H9 (cell line): ENCODE results near the gene RAD18. TPM values are rescaled to one million over a fixed set of nuclear protein-coding genes. Genes with fewer than 3 reads are reported as not detected.

Source experiments
- DNase-seq: peaks from one replicate; pipeline ENCODE4 v3.0.0-alpha.2; 2017
- H2AFZ ChIP-seq: one replicate; pipeline ENCODE4 v1.6.1; 2013; ENCODE audit warnings: mild to moderate bottlenecking, low read length, control low read depth, moderate library complexity
- H2AK5ac ChIP-seq: 2 replicates; pipeline ENCODE4 v1.6.1; 2013; ENCODE audit warnings: low read length, control low read depth, mixed read lengths; ENCODE audit not compliant: insufficient read length
- H2BK120ac ChIP-seq: one replicate; pipeline ENCODE4 v1.6.1; 2013; ENCODE audit warnings: low read depth, mild to moderate bottlenecking, low read length, control low read depth, inconsistent platforms; ENCODE audit not compliant: poor library complexity, severe bottlenecking
- H2BK12ac ChIP-seq: 2 replicates; pipeline ENCODE4 v1.6.1; 2013; ENCODE audit warnings: low read length, control low read depth, mixed read lengths, low read depth; ENCODE audit not compliant: insufficient read length
- H2BK15ac ChIP-seq: 2 replicates; pipeline ENCODE4 v1.6.1; 2013; ENCODE audit warnings: low read depth, low read length, control low read depth
- H2BK20ac ChIP-seq: one replicate; pipeline ENCODE4 v1.6.1; 2013; ENCODE audit warnings: low read depth, mild to moderate bottlenecking, low read length, control low read depth, inconsistent platforms; ENCODE audit not compliant: poor library complexity, severe bottlenecking
- H2BK5ac ChIP-seq: 2 replicates; pipeline ENCODE4 v1.6.1; 2013; ENCODE audit warnings: low read length, control low read depth, mixed read lengths; ENCODE audit not compliant: insufficient read length
- H3K14ac ChIP-seq: 2 replicates; pipeline ENCODE4 v1.6.1; 2013; ENCODE audit warnings: low read length, control low read depth; ENCODE audit not compliant: insufficient read depth
- H3K18ac ChIP-seq: 2 replicates; pipeline ENCODE4 v1.6.1; 2013; ENCODE audit warnings: low read depth, mild to moderate bottlenecking, mixed read lengths, low read length, control low read depth; ENCODE audit not compliant: insufficient read length
- H3K23ac ChIP-seq: 2 replicates; pipeline ENCODE4 v1.6.1; 2013; ENCODE audit warnings: low read length, control low read depth, mixed read lengths, low read depth; ENCODE audit not compliant: insufficient read length
- H3K23me2 ChIP-seq: 2 replicates; pipeline ENCODE4 v1.6.1; 2013; ENCODE audit warnings: low read depth, mild to moderate bottlenecking, mixed read lengths, low read length, control low read depth; ENCODE audit not compliant: insufficient read length, poor library complexity, severe bottlenecking
- H3K27ac ChIP-seq: 2 replicates; pipeline ENCODE4 v1.5.1; 2013; ENCODE audit warnings: low read length, control low read depth, mixed read lengths, low read depth; ENCODE audit not compliant: insufficient read length
- H3K27me3 ChIP-seq: 2 replicates; pipeline ENCODE4 v1.6.1; 2013; ENCODE audit warnings: low read length, control low read depth, inconsistent platforms; ENCODE audit not compliant: insufficient read depth
- H3K4ac ChIP-seq: 2 replicates; pipeline ENCODE4 v1.6.1; 2013; ENCODE audit warnings: low read depth, mild to moderate bottlenecking, control low read depth, inconsistent platforms, low read length, moderate library complexity
- H3K4me1 ChIP-seq: 2 replicates; pipeline ENCODE4 v1.6.1; 2013; ENCODE audit warnings: low read length, control low read depth, inconsistent platforms; ENCODE audit not compliant: insufficient read depth
- H3K4me2 ChIP-seq: 2 replicates; pipeline ENCODE4 v1.6.1; 2013; ENCODE audit warnings: low read length, control low read depth, mixed read lengths; ENCODE audit not compliant: insufficient read length, insufficient read depth
- H3K56ac ChIP-seq: 2 replicates; pipeline ENCODE4 v1.6.1; 2013; ENCODE audit warnings: low read depth, mild to moderate bottlenecking, mixed read lengths, low read length, control low read depth; ENCODE audit not compliant: insufficient read length
- H3K79me1 ChIP-seq: 2 replicates; pipeline ENCODE4 v1.6.1; 2013; ENCODE audit warnings: low read depth, mild to moderate bottlenecking, moderate library complexity, low read length, control low read depth, inconsistent platforms; ENCODE audit not compliant: insufficient read depth, poor library complexity, severe bottlenecking
- H3K79me2 ChIP-seq: 2 replicates; pipeline ENCODE4 v1.6.1; 2013; ENCODE audit warnings: low read length, control low read depth, inconsistent platforms; ENCODE audit not compliant: insufficient read depth
- H3K9ac ChIP-seq: 2 replicates; pipeline ENCODE4 v1.6.1; 2013; ENCODE audit warnings: low read length, control low read depth, mixed read lengths; ENCODE audit not compliant: insufficient read length; ENCODE audit errors: extremely low read depth
- H3K9me3 ChIP-seq: one replicate; pipeline ENCODE4 v1.6.1; 2013; ENCODE audit warnings: low read depth, low read length, inconsistent platforms; ENCODE audit not compliant: control insufficient read depth
- H3T11ph ChIP-seq: one replicate; pipeline ENCODE4 v1.6.1; 2013; ENCODE audit warnings: mild to moderate bottlenecking, low read length, control low read depth, inconsistent platforms
- H4K20me1 ChIP-seq: one replicate; pipeline ENCODE4 v1.6.1; 2013; ENCODE audit not compliant: control insufficient read depth, insufficient read length, insufficient read depth
- H4K5ac ChIP-seq: 2 replicates; pipeline ENCODE4 v1.6.1; 2013; ENCODE audit warnings: low read depth, mild to moderate bottlenecking, mixed read lengths, low read length, control low read depth; ENCODE audit not compliant: insufficient read length
- H4K8ac ChIP-seq: replicated peaks from 2 replicates; pipeline ENCODE4 v1.6.1; 2013; ENCODE audit warnings: low read length, control low read depth, mixed read lengths, low read depth; ENCODE audit not compliant: insufficient read length
- H4K91ac ChIP-seq: 2 replicates; pipeline ENCODE4 v1.6.1; 2013; ENCODE audit warnings: low read depth, mild to moderate bottlenecking, moderate library complexity, mixed read lengths, low read length, control low read depth; ENCODE audit not compliant: insufficient read length
- H3K27ac Mint-ChIP-seq, 3 experiments: 2 replicates in 2 of 3; 3 replicates in 1 of 3; pipeline ENCODE4 v1.8.0; 2020 to 2021; ENCODE audit warnings: mixed read lengths in 3 of 3, mild to moderate bottlenecking in 1 of 3, moderate library complexity in 1 of 3
- H3K27me3 Mint-ChIP-seq: 2 replicates; pipeline ENCODE4 v1.8.0; 2021; ENCODE audit warnings: low read depth, mild to moderate bottlenecking, moderate library complexity, mixed read lengths
- H3K36me3 Mint-ChIP-seq, 3 experiments: 2 replicates in 2 of 3; 3 replicates in 1 of 3; pipeline ENCODE4 v1.8.0; 2020 to 2021; ENCODE audit warnings: low read depth in 3 of 3, mixed read lengths in 3 of 3; ENCODE audit not compliant: insufficient read depth in 1 of 3
- H3K4me1 Mint-ChIP-seq, 2 experiments: 2 replicates each; pipeline ENCODE4 v1.8.0; 2020; ENCODE audit warnings: mixed read lengths in 2 of 2
- H3K4me3 Mint-ChIP-seq, 2 experiments: 2 replicates in 1 of 2; 3 replicates in 1 of 2; pipeline ENCODE4 v1.8.0; 2020 to 2021; ENCODE audit warnings: mild to moderate bottlenecking in 2 of 2, mixed read lengths in 2 of 2, moderate library complexity in 1 of 2
- H3K9me3 Mint-ChIP-seq, 2 experiments: 2 replicates in 1 of 2; 3 replicates in 1 of 2; pipeline ENCODE4 v1.8.0; 2020; ENCODE audit warnings: mild to moderate bottlenecking in 2 of 2, mixed read lengths in 2 of 2, moderate library complexity in 1 of 2
- WGBS: extraction: QIAGEN DNeasy Blood & Tissue Kit; methylation state at CpG from one replicate; pipeline ENCODE4 v1.1.7; 2013; ENCODE audit warnings: missing lambda C conversion rate, low lambda C conversion rate, mixed read lengths; ENCODE audit not compliant: insufficient read length; ENCODE audit errors: extremely low coverage; 5-methylcytosine and 5-hydroxymethylcytosine counted together
- total RNA-seq: library from RNA; stranded (reverse); gene quantifications from 2 replicates; pipeline ENCODE4 v1.2.1, GENCODE V29; 2021
- TF ChIP-seq, protein P1 (sequence below): fragments of 200-600 bp; sonication (generic); conservative IDR thresholded peaks from 3 replicates; pipeline ENCODE4 v1.8.0; 2021; ENCODE audit warnings: antibody characterized with exemption, mild to moderate bottlenecking

RAD18 gene
- total RNA-seq, 1 experiment from 2014 or later, result 27.8 TPM

DNA sequence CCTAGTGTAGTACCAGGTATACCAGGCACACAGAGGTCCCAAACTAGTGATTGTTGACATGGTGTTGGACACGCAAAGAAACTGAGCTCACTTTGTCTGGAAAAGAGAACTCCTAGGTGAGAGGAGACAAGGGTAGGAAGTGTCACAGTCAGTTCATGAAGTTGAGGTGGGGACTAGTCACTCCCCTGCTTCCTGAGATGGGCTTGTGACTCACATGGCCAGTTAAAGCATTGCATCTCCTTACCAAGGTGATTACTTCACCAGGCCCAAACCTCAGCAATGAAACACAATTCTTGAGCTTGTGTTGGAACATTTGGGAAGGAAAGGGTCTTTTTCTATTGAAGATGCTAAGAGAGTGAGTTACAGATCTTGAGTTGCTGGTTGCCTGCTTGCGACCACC is 49.2 kb upstream of the RAD18 start:
- no peaks in the 10 kb centered on the region for H3K9me3 ChIP-seq
- no peak overlapping the region for H4K8ac ChIP-seq
- H3K4ac ChIP-seq, result no peak overlapping the region
- WGBS, result no CpG with 5 or more reads among the region's 2 CpGs
- no peak overlapping the region for H2BK12ac ChIP-seq
- H2BK15ac ChIP-seq, result no peak overlapping the region
- H4K20me1 ChIP-seq, result no peaks in the 10 kb centered on the region
- H3K9me3 Mint-ChIP-seq, result peaks cover 3% of the 10 kb centered on the region in 2 experiments; a peak in 3 of 5 replicates
- no peak overlapping the region for H3K23ac ChIP-seq
- no peaks in the 10 kb centered on the region; the same call in 1 of the 2 replicates for H3K4me1 ChIP-seq
- H3K4me1 Mint-ChIP-seq, result peaks cover 9 to 13% of the 10 kb centered on the region in 2 experiments
- H2AK5ac ChIP-seq, result no peak overlapping the region
- no peak overlapping the region for H3K27ac ChIP-seq
- no peaks in the 10 kb centered on the region for H3K79me1 ChIP-seq
- TF ChIP-seq, protein P1, sequence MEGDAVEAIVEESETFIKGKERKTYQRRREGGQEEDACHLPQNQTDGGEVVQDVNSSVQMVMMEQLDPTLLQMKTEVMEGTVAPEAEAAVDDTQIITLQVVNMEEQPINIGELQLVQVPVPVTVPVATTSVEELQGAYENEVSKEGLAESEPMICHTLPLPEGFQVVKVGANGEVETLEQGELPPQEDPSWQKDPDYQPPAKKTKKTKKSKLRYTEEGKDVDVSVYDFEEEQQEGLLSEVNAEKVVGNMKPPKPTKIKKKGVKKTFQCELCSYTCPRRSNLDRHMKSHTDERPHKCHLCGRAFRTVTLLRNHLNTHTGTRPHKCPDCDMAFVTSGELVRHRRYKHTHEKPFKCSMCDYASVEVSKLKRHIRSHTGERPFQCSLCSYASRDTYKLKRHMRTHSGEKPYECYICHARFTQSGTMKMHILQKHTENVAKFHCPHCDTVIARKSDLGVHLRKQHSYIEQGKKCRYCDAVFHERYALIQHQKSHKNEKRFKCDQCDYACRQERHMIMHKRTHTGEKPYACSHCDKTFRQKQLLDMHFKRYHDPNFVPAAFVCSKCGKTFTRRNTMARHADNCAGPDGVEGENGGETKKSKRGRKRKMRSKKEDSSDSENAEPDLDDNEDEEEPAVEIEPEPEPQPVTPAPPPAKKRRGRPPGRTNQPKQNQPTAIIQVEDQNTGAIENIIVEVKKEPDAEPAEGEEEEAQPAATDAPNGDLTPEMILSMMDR, result no peak
- no peaks in the 10 kb centered on the region for H3K27me3 Mint-ChIP-seq
- no peaks in the 10 kb centered on the region for H3K79me2 ChIP-seq
- H2BK5ac ChIP-seq, result no peak overlapping the region
- no peak overlapping the region for H3K14ac ChIP-seq
- H3K9ac ChIP-seq, result no peak overlapping the region
- peaks cover 5 to 17% (median 13%) of the 10 kb centered on the region in 3 experiments; a peak in 6 of 7 replicates for H3K36me3 Mint-ChIP-seq
- no peak overlapping the region for H3K4me3 Mint-ChIP-seq
- no peak overlapping the region for H2BK20ac ChIP-seq
- H3K23me2 ChIP-seq, result no peaks in the 10 kb centered on the region
- H4K5ac ChIP-seq, result no peak overlapping the region
- no peak for DNase-seq
- H3K27me3 ChIP-seq, result no peaks in the 10 kb centered on the region
- H3K4me2 ChIP-seq, result no peak overlapping the region
- H2BK120ac ChIP-seq, result no peak overlapping the region
- H4K91ac ChIP-seq, result no peak overlapping the region
- no peak overlapping the region for H3K18ac ChIP-seq
- no peak overlapping the region for H3K27ac Mint-ChIP-seq
- no peak overlapping the region for H3T11ph ChIP-seq
- H3K56ac ChIP-seq, result no peak overlapping the region
- no peak overlapping the region for H2AFZ ChIP-seq
